Right lobe of liver (tissue), 6 donors: Measurements from ENCODE around the gene CYBRD1. TPM values are rescaled to one million over a fixed set of nuclear protein-coding genes. Genes with fewer than 3 reads are reported as not detected.

Experiments used
- ATAC-seq, 4 donors: fragments of 200-7000 bp; cut with Tn5 transposase; one replicate each; pipeline ENCODE4 v1.9.1; 2020; ENCODE audit warnings: mild to moderate bottlenecking in 4 of 4, moderate library complexity in 4 of 4
- DNase-seq, 3 donors: peaks; one replicate each; pipeline ENCODE4 v3.0.0-alpha.2; 2020
- H3K27ac ChIP-seq, 3 donors: fragments of 200-600 bp; one replicate each; pipeline ENCODE4 v1.8.0; 2022
- H3K27me3 ChIP-seq, 2 donors: fragments of 200-600 bp; one replicate each; pipeline ENCODE4 v1.8.0; 2022
- H3K36me3 ChIP-seq, 4 donors: fragments of 200-600 bp; sonication (generic) in 1 of 4; one replicate each; pipeline versions ENCODE4 v1.5.1 to v1.8.0; 2017 to 2022; ENCODE audit warnings: control low read depth in 1 of 4
- H3K4me1 ChIP-seq, 4 donors: fragments of 200-600 bp; sonication (generic) in 1 of 4; one replicate each; pipeline versions ENCODE4 v1.5.1 to v1.8.0; 2017 to 2022; ENCODE audit warnings: control low read depth in 1 of 4
- H3K4me3 ChIP-seq, 3 donors: fragments of 200-600 bp; one replicate each; pipeline ENCODE4 v1.8.0; 2022
- H3K9me3 ChIP-seq, 4 donors: fragments of 200-600 bp; sonication (generic) in 1 of 4; one replicate each; pipeline versions ENCODE4 v1.5.1 to v1.8.0; 2017 to 2022; ENCODE audit warnings: control low read depth in 1 of 4
- CTCF ChIP-seq, 4 donors: fragments of 200-600 bp in 3 of 4; fragments of 450-650 bp in 1 of 4; IDR thresholded peaks; one replicate each; pipeline versions ENCODE4 v1.5.1 to v1.8.0; 2016 to 2022; ENCODE audit warnings: antibody characterized with exemption in 4 of 4, mild to moderate bottlenecking in 2 of 4
- POLR2A ChIP-seq: fragments of 450-650 bp; IDR thresholded peaks from one replicate; pipeline ENCODE4 v1.6.1; 2017; ENCODE audit warnings: antibody characterized with exemption, mild to moderate bottlenecking
- WGBS: methylation state at CpG from one replicate; pipeline ENCODE4 v1.1.6; 2018; ENCODE audit warnings: low coverage, low lambda C conversion rate; ENCODE audit not compliant: insufficient coverage; ENCODE audit errors: missing lambda C conversion rate; 5-methylcytosine and 5-hydroxymethylcytosine counted together
- intact Hi-C, 2 donors: fragments of 100-400 bp; cut with DNase I; formaldehyde crosslinking; loops; one replicate each; pipeline versions ENCODE4 v1.11.2 to v1.14.1; 2022
- total RNA-seq, 6 experiments: library from RNA; depleted of rRNA in 2 of 6; stranded (reverse); fragments of >200 nt in 2 of 6; fragmentation: NEBNext Ultra II Directional in 3 of 6; extraction: Animal tissue kit (Norgen Biotek cat#: 25700) in 3 of 6; gene quantifications; one replicate each; pipeline versions ENCODE4 v1.1.0 to v1.2.4, GENCODE V29; 2016 to 2023
- donor health status: DM: no; HTN: yes; CAD: no.
- donor health status: DM: no; HTN: no; CAD: no.
- donor health status: DM: no; HTN: no; CAD: no.
- donor health status: DM: no; HTN: yes; CAD: no.
- donor health status: DM: no; HTN: yes; CAD: no.

Gene CYBRD1
- total RNA-seq, 6 experiments from 2014 or later = 7.3 to 15.1 (median 10.9) TPM

- Histone ChIP-seq H3K27ac (peak overlapping the region; percentile 36 to 83 (median 64)), H3K9me3 (no peaks in the 10 kb centered on the region), H3K36me3 (no peaks in the 10 kb centered on the region), H3K4me1 (peaks cover 0 to 8% (median 0%) of the 10 kb centered on the region in 4 donors), H3K27me3 (no peaks in the 10 kb centered on the region), H3K4me3 (peak overlapping the region in 2 of 3 donors; percentile 59 to 68)
- WGBS = 60% methylated on average over 5 of the region's 5 CpGs
- intact Hi-C loops = no loop called here
- DNase-seq (no peak), ATAC-seq (no peak)
- TF ChIP-seq POLR2A = no peak
- TF ChIP-seq CTCF (IDR thresholded peaks at IDR 0.05) = no peak
Measured at GRCh38 chr2:171521361-171522051, 768 bp upstream of the CYBRD1 start.

GRCh38 chr2:171522788-171523087 is 464 bp downstream of the CYBRD1 start:
- DNase-seq (peak in 2 of 3 donors; percentile 48 to 60), ATAC-seq (peak; percentile 37 to 53 (median 48))
- H3K36me3 ChIP-seq = no peaks in the 10 kb centered on the region

GRCh38 chr2:171523088-171524017 is 1.1 kb downstream of the CYBRD1 start:
- Histone ChIP-seq H3K4me3 (peak overlapping the region; percentile 59 to 84 (median 68)), H3K27ac (peak overlapping the region; percentile 56 to 83 (median 64)), H3K9me3 (no peaks in the 10 kb centered on the region), H3K27me3 (no peaks in the 10 kb centered on the region), H3K36me3 (no peaks in the 10 kb centered on the region), H3K4me1 (peaks cover 0 to 8% (median 0%) of the 10 kb centered on the region in 4 donors)
- 2% methylated on average over 22 of the region's 62 CpGs for WGBS
- intact Hi-C loops = no loop called here
- peak; percentile 82 to 88 (median 85) for ATAC-seq
- TF ChIP-seq CTCF (IDR thresholded peaks at IDR 0.05) (no peak), POLR2A (peak; percentile 13)
- DNase-seq = peak; percentile 75 to 79 (median 76)

More at GRCh38 chr2:171522788-171523087, 464 bp downstream of the CYBRD1 start:
- no peak for TF ChIP-seq POLR2A
- TF ChIP-seq CTCF (IDR thresholded peaks at IDR 0.05) = no peak
- Histone ChIP-seq H3K4me3 (peak overlapping the region; percentile 59 to 84 (median 68)), H3K4me1 (peaks cover 0 to 8% (median 0%) of the 10 kb centered on the region in 4 donors), H3K27me3 (no peaks in the 10 kb centered on the region), H3K9me3 (no peaks in the 10 kb centered on the region), H3K27ac (peak overlapping the region; percentile 56 to 83 (median 64))
- intact Hi-C loops = no loop called here
- 3% methylated on average over 18 of the region's 29 CpGs for WGBS

- no peaks in the 10 kb centered on the region for H3K9me3 ChIP-seq
- intact Hi-C loops = no loop called here
- ATAC-seq (peak; percentile 16 to 34 (median 23)), DNase-seq (no peak)
- peaks cover 0 to 8% (median 0%) of the 10 kb centered on the region in 4 donors for H3K4me1 ChIP-seq
- TF ChIP-seq POLR2A = no peak
- no peak for TF ChIP-seq CTCF (IDR thresholded peaks at IDR 0.05)
- no peaks in the 10 kb centered on the region for H3K27me3 ChIP-seq
- H3K4me3 ChIP-seq = peak overlapping the region; percentile 59 to 84 (median 68)
- H3K36me3 ChIP-seq = no peaks in the 10 kb centered on the region
- peak overlapping the region; percentile 56 to 83 (median 64) for H3K27ac ChIP-seq
- 15% methylated on average over 5 of the region's 6 CpGs for WGBS
Measured at GRCh38 chr2:171524018-171524401, 1.7 kb downstream of the CYBRD1 start.
